ENCODE results near the gene MGMT.
"Not testable (repeated sequence)": the region's sequence is repeated elsewhere in the genome, so short reads cannot be mapped to it uniquely, and the experiment has no call there.

MGMT gene

GRCh38 chr10:129466703-129467358 lies at the start of gene MGMT:
MGMT (plus strand) TSS chr10:129467241.
- no peak within 1 kb of the TSS for H3K27ac ChIP-seq
- DNase-seq (ENCODE audit: low read depth, low spot score): no peak

GRCh38 chr10:129417870-129418269 lies 49.2 kb upstream of the MGMT start:
- no peak for DNase-seq (ENCODE audit: low read depth, low spot score)
- H3K27ac ChIP-seq: no peak overlapping the region

- no peak overlapping the region for H3K27ac ChIP-seq
- DNase-seq (ENCODE audit: low read depth, low spot score): no peak
Measured at GRCh38 chr10:129418496-129419225, 48.4 kb upstream of the MGMT start.

- no peak for DNase-seq (ENCODE audit: low read depth, low spot score)
Measured at GRCh38 chr10:129419397-129419796, 47.6 kb upstream of the MGMT start.

GRCh38 chr10:129421399-129422010 lies 45.5 kb upstream of the MGMT start:
- DNase-seq (ENCODE audit: low read depth, low spot score): no peak
- no peak overlapping the region for H3K27ac ChIP-seq

More at GRCh38 chr10:129419397-129419796, 47.6 kb upstream of the MGMT start:
- H3K27ac ChIP-seq: no peak overlapping the region

GRCh38 chr10:129424978-129425377 lies 42.1 kb upstream of the MGMT start:
- no peak overlapping the region for H3K27ac ChIP-seq
- DNase-seq (ENCODE audit: low read depth, low spot score): no peak

GRCh38 chr10:129426606-129427005 lies 40.4 kb upstream of the MGMT start:
- no peak overlapping the region for H3K27ac ChIP-seq
- no peak for DNase-seq (ENCODE audit: low read depth, low spot score)

GRCh38 chr10:129433266-129433665 lies 33.8 kb upstream of the MGMT start:
- DNase-seq (ENCODE audit: low read depth, low spot score): no peak

GRCh38 chr10:129435724-129436123 lies 31.3 kb upstream of the MGMT start:
- not testable (repeated sequence) for H3K27ac ChIP-seq; DNase-seq (ENCODE audit: low read depth, low spot score)

More at GRCh38 chr10:129433266-129433665, 33.8 kb upstream of the MGMT start:
- H3K27ac ChIP-seq: no peak overlapping the region

GRCh38 chr10:129438024-129438423 lies 29.0 kb upstream of the MGMT start:
- DNase-seq (ENCODE audit: low read depth, low spot score): no peak
- H3K27ac ChIP-seq: no peak overlapping the region

GRCh38 chr10:129440247-129440646 lies 26.8 kb upstream of the MGMT start:
- DNase-seq (ENCODE audit: low read depth, low spot score): no peak
- H3K27ac ChIP-seq: no peak overlapping the region

GRCh38 chr10:129440722-129441316 lies 26.2 kb upstream of the MGMT start:
- no peak overlapping the region for H3K27ac ChIP-seq
- no peak for DNase-seq (ENCODE audit: low read depth, low spot score)

- no peak overlapping the region for H3K27ac ChIP-seq
- no peak for DNase-seq (ENCODE audit: low read depth, low spot score)
Measured at GRCh38 chr10:129441372-129442009, 25.6 kb upstream of the MGMT start.

GRCh38 chr10:129442866-129443265 lies 24.2 kb upstream of the MGMT start:
- no peak for DNase-seq (ENCODE audit: low read depth, low spot score)
- H3K27ac ChIP-seq: no peak overlapping the region

GRCh38 chr10:129444359-129444758 lies 22.7 kb upstream of the MGMT start:
- no peak overlapping the region for H3K27ac ChIP-seq
- no peak for DNase-seq (ENCODE audit: low read depth, low spot score)

- H3K27ac ChIP-seq: no peak overlapping the region
- no peak for DNase-seq (ENCODE audit: low read depth, low spot score)
Measured at GRCh38 chr10:129445436-129446182, 21.4 kb upstream of the MGMT start.

- H3K27ac ChIP-seq: no peak overlapping the region
- DNase-seq (ENCODE audit: low read depth, low spot score): no peak
Measured at GRCh38 chr10:129446183-129446581, 20.9 kb upstream of the MGMT start.

GRCh38 chr10:129447486-129447885 lies 19.6 kb upstream of the MGMT start:
- no peak overlapping the region for H3K27ac ChIP-seq
- DNase-seq (ENCODE audit: low read depth, low spot score): no peak

GRCh38 chr10:129448086-129448485 lies 19.0 kb upstream of the MGMT start:
- no peak overlapping the region for H3K27ac ChIP-seq
- no peak for DNase-seq (ENCODE audit: low read depth, low spot score)

GRCh38 chr10:129448539-129448938 lies 18.5 kb upstream of the MGMT start:
- DNase-seq (ENCODE audit: low read depth, low spot score): no peak
- no peak overlapping the region for H3K27ac ChIP-seq
